Measurements from ENCODE around the gene PAXX. TPM values are rescaled to one million over a fixed set of nuclear protein-coding genes. Genes with fewer than 3 reads are reported as not detected.

Gene PAXX
- total RNA-seq, 3 donors from 2014 or later (not counting 1 experiment from before 2014, with no cell fraction given) = 161 to 188 (median 161) TPM

GRCh38 chr9:137007108-137007815 lies 15.0 kb downstream of the PAXX start:
- Histone ChIP-seq H3K36me3 (ENCODE audit: control insufficient read depth, insufficient read depth, low read length) (peaks cover 26% of the 10 kb centered on the region), H3K27ac (ENCODE audit: low read length) (no peak overlapping the region), H3K9me3 (ENCODE audit: control insufficient read depth, insufficient read depth, low read length) (no peaks in the 10 kb centered on the region), H3K4me3 (ENCODE audit: low read length) (no peak overlapping the region), H3K4me1 (ENCODE audit: control insufficient read depth, insufficient read depth, low read length) (peaks cover 23% of the 10 kb centered on the region), H3K27me3 (ENCODE audit: control insufficient read depth, insufficient read depth, low read length) (no peaks in the 10 kb centered on the region)
- Mint-ChIP-seq H3K4me3 (no peak overlapping the region), H3K27me3 (ENCODE audit: low read depth in 2 of 2) (no peaks in the 10 kb centered on the region), H3K4me1 (peaks cover 15 to 22% of the 10 kb centered on the region in 2 donors), H3K9me3 (no peaks in the 10 kb centered on the region), H3K36me3 (no peaks in the 10 kb centered on the region), H3K27ac (no peak overlapping the region)
- DNase-seq = no peak
- intact Hi-C loops (cut with micrococcal nuclease) = no loop called here
- TF ChIP-seq CTCF (IDR thresholded peaks at IDR 0.05) = no peak
- WGBS (ENCODE audit: insufficient coverage) = 93% methylated on average over 28 of the region's 30 CpGs
- ATAC-seq = no peak

GRCh38 chr9:137007816-137008270 lies 15.6 kb downstream of the PAXX start:
- no peak for TF ChIP-seq CTCF (IDR thresholded peaks at IDR 0.05)
- ATAC-seq (peak in 1 of 3 donors; percentile 31), DNase-seq (no peak)
- H3K36me3 ChIP-seq (ENCODE audit: control insufficient read depth, insufficient read depth, low read length) = peaks cover 31% of the 10 kb centered on the region
- H3K9me3 ChIP-seq (ENCODE audit: control insufficient read depth, insufficient read depth, low read length) = no peaks in the 10 kb centered on the region
- peaks cover 20% of the 10 kb centered on the region for H3K4me1 ChIP-seq (ENCODE audit: control insufficient read depth, insufficient read depth, low read length)
- Mint-ChIP-seq H3K9me3 (no peaks in the 10 kb centered on the region), H3K4me3 (no peak overlapping the region), H3K36me3 (no peaks in the 10 kb centered on the region), H3K27me3 (ENCODE audit: low read depth in 2 of 2) (no peaks in the 10 kb centered on the region), H3K27ac (no peak overlapping the region), H3K4me1 (peaks cover 15 to 22% of the 10 kb centered on the region in 2 donors)
- intact Hi-C loops (cut with micrococcal nuclease) = no loop called here
- H3K4me3 ChIP-seq (ENCODE audit: low read length) = no peak overlapping the region
- no peaks in the 10 kb centered on the region for H3K27me3 ChIP-seq (ENCODE audit: control insufficient read depth, insufficient read depth, low read length)
- WGBS (ENCODE audit: insufficient coverage) = 89% methylated on average over 13 of the region's 13 CpGs
- no peak overlapping the region for H3K27ac ChIP-seq (ENCODE audit: low read length)

- Mint-ChIP-seq H3K36me3 (no peaks in the 10 kb centered on the region), H3K4me3 (no peak overlapping the region), H3K27me3 (ENCODE audit: low read depth in 2 of 2) (no peaks in the 10 kb centered on the region), H3K4me1 (peaks cover 15 to 22% of the 10 kb centered on the region in 2 donors), H3K27ac (no peak overlapping the region), H3K9me3 (no peaks in the 10 kb centered on the region)
- Histone ChIP-seq H3K9me3 (ENCODE audit: control insufficient read depth, insufficient read depth, low read length) (no peaks in the 10 kb centered on the region), H3K4me1 (ENCODE audit: control insufficient read depth, insufficient read depth, low read length) (peaks cover 19% of the 10 kb centered on the region), H3K4me3 (ENCODE audit: low read length) (no peak overlapping the region), H3K27me3 (ENCODE audit: control insufficient read depth, insufficient read depth, low read length) (no peaks in the 10 kb centered on the region), H3K27ac (ENCODE audit: low read length) (no peak overlapping the region), H3K36me3 (ENCODE audit: control insufficient read depth, insufficient read depth, low read length) (peaks cover 32% of the 10 kb centered on the region)
- DNase-seq (no peak), ATAC-seq (no peak)
- TF ChIP-seq CTCF (IDR thresholded peaks at IDR 0.05) = no peak
- WGBS (ENCODE audit: insufficient coverage) = 86% methylated on average over 21 of the region's 22 CpGs
- intact Hi-C loops (cut with micrococcal nuclease) = no loop called here
These were observed 16.1 kb downstream of the PAXX start for GRCh38 chr9:137008312-137008711.

GRCh38 chr9:137009217-137009616 lies 17.0 kb downstream of the PAXX start:
- H3K36me3 Mint-ChIP-seq = no peaks in the 10 kb centered on the region
- Histone ChIP-seq H3K4me1 (ENCODE audit: control insufficient read depth, insufficient read depth, low read length) (peaks cover 19% of the 10 kb centered on the region), H3K9me3 (ENCODE audit: control insufficient read depth, insufficient read depth, low read length) (no peaks in the 10 kb centered on the region), H3K27ac (ENCODE audit: low read length) (no peak overlapping the region), H3K4me3 (ENCODE audit: low read length) (no peak overlapping the region), H3K36me3 (ENCODE audit: control insufficient read depth, insufficient read depth, low read length) (peaks cover 41% of the 10 kb centered on the region), H3K27me3 (ENCODE audit: control insufficient read depth, insufficient read depth, low read length) (no peaks in the 10 kb centered on the region)
- DNase-seq (no peak), ATAC-seq (no peak)
- no peak overlapping the region for H3K27ac Mint-ChIP-seq
- 97% methylated on average over 18 of the region's 18 CpGs for WGBS (ENCODE audit: insufficient coverage)
- peaks cover 15 to 22% of the 10 kb centered on the region in 2 donors for H3K4me1 Mint-ChIP-seq
- H3K4me3 Mint-ChIP-seq = no peak overlapping the region
- intact Hi-C loops (cut with micrococcal nuclease) = no loop called here
- H3K27me3 Mint-ChIP-seq (ENCODE audit: low read depth in 2 of 2) = no peaks in the 10 kb centered on the region
- TF ChIP-seq CTCF (IDR thresholded peaks at IDR 0.05) = no peak
- H3K9me3 Mint-ChIP-seq = no peaks in the 10 kb centered on the region

Measured in natural killer cell (primary cell).